Heart right ventricle (tissue), 16 donors: ENCODE data around the gene ADAMTS14. TPM values are rescaled to one million over a fixed set of nuclear protein-coding genes. Genes with fewer than 3 reads are reported as not detected.

ENCODE experiments used
- ATAC-seq, 8 donors: fragments of 200-7000 bp; cut with Tn5 transposase; one replicate each; pipeline ENCODE4 v1.9.1; 2020; ENCODE audit warnings: mild to moderate bottlenecking in 8 of 8, moderate library complexity in 8 of 8, moderate number of reproducible peaks in 1 of 8
- DNase-seq, 2 donors: peaks; one replicate each; pipeline ENCODE4 v3.0.0-alpha.2; 2020
- H3K27ac ChIP-seq, 10 donors: fragments of 200-600 bp; sonication (generic) in 2 of 10; one replicate each; pipeline versions ENCODE4 v1.5.0 to v1.8.0; 2020 to 2022; ENCODE audit warnings: mild to moderate bottlenecking in 3 of 10
- H3K27me3 ChIP-seq, 7 donors: fragments of 200-600 bp; one replicate each; pipeline ENCODE4 v1.8.0; 2021 to 2022; ENCODE audit warnings: mild to moderate bottlenecking in 2 of 7
- H3K36me3 ChIP-seq, 9 donors: fragments of 200-600 bp; sonication (generic) in 1 of 9; one replicate each; pipeline versions ENCODE4 v1.5.0 to v1.8.0; 2020 to 2022; ENCODE audit warnings: mild to moderate bottlenecking in 2 of 9
- H3K4me1 ChIP-seq, 9 donors: fragments of 200-600 bp; sonication (generic) in 1 of 9; one replicate each; pipeline versions ENCODE4 v1.5.0 to v1.8.0; 2020 to 2022; ENCODE audit warnings: mild to moderate bottlenecking in 4 of 9
- H3K4me3 ChIP-seq, 10 donors: fragments of 200-600 bp; sonication (generic) in 2 of 10; one replicate each; pipeline versions ENCODE4 v1.5.0 to v1.8.0; 2020 to 2022; ENCODE audit warnings: mild to moderate bottlenecking in 7 of 10, moderate library complexity in 2 of 10
- H3K9me3 ChIP-seq, 11 donors: fragments of 200-600 bp in 10 of 11; sonication (generic) in 2 of 11; one replicate each; pipeline versions ENCODE4 v1.5.0 to v1.8.0; 2013 to 2022; ENCODE audit warnings: mild to moderate bottlenecking in 2 of 11, control low read depth in 1 of 11, moderate library complexity in 1 of 11
- CTCF ChIP-seq, 9 donors: fragments of 200-600 bp; sonication (generic) in 2 of 9; IDR thresholded peaks; one replicate each; pipeline versions ENCODE4 v1.5.0 to v1.8.0; 2021 to 2022; ENCODE audit warnings: antibody characterized with exemption in 9 of 9, mild to moderate bottlenecking in 5 of 9, moderate library complexity in 1 of 9
- WGBS, 2 donors: extraction: QIAGEN DNeasy Blood & Tissue Kit; methylation state at CpG; one replicate each; pipeline ENCODE4 v1.1.7; 2013; ENCODE audit warnings: inconsistent platforms in 1 of 2; 5-methylcytosine and 5-hydroxymethylcytosine counted together
- intact Hi-C, 10 donors: fragments of 100-400 bp; cut with DNase I; formaldehyde crosslinking; loops; one replicate each; pipeline versions ENCODE4 v1.11.1 to v1.14.2; 2022
- polyA plus RNA-seq, 2 donors: library from polyadenylated mRNA; stranded (reverse); fragments of 200-250 nt; gene quantifications; one replicate each; pipeline ENCODE4 v1.2.3, GENCODE V29; 2013
- total RNA-seq, 10 donors: library from RNA; stranded (reverse); fragmentation: NEBNext Ultra II Directional in 3 of 10; extraction: Animal tissue kit (Norgen Biotek cat#: 25700) in 3 of 10; gene quantifications; one replicate each; pipeline versions ENCODE4 v1.2.1 to v1.2.4, GENCODE V29; 2021 to 2023
- donor health status: Arrhythmogenic right ventricular cardiomyopathy.
- donor health status: ischemic (EF 13 %, LVEDD 7.1; RV severe dilation, severe dysfunction).
- donor health status: healthy with polysubstance abuse.
- donor health status: DM: no; HTN: yes; CAD: no.
- donor health status: DM: no; HTN: no; CAD: no.
- donor health status: ischemic (EF 25% LVEDD 6.9; RV normal size, moderate dysfunction).
- donor health status: ischemic (EF 25% LVEDD 5.7; RV mildly dilated, moderate dysfunction).
- donor health status: healthy.
- donor health status: DM: yes; HTN: yes; CAD: no.
- donor health status: Ischemic cardiomyopathy.
- donor health status: ischemic (EF 35%, LVEDD 5.7; RV mildly dilated, moderate dysfunction).
- donor health status: nonischemic (EF 11% LVEDD 7.7; RV severe dilation, severe dysfunction).
- donor health status: DM: yes; HTN: yes; CAD: no.
- donor health status: PGD.
- donor health status: ischemic (EF 29% LVEDD 5.4; RV normal size, mild dysfunction).
- donor health status: nonischemic (EF 23%, LVEDD 6.1; RV moderate dilation, normal function).

The ADAMTS14 gene
- total and polyA plus RNA-seq, 12 donors = 0.08 to 1.4 (median 0.57) TPM

GRCh38 chr10:70673929-70674559 lies 1.7 kb downstream of the ADAMTS14 start:
- TF ChIP-seq CTCF (IDR thresholded peaks at IDR 0.05) = no peak
- H3K4me3 ChIP-seq = no peak overlapping the region
- no peaks in the 10 kb centered on the region for H3K9me3 ChIP-seq
- peaks cover 0 to 46% (median 31%) of the 10 kb centered on the region in 9 donors for H3K4me1 ChIP-seq
- intact Hi-C loops = loop anchor here in 5 of 10 donors (5.0 to 10.0 kb wide), 3 partner anchors 117 to 122 kb away; no protein-coding TSS in a partner anchor
- ATAC-seq (peak in 5 of 8 donors; percentile 6 to 32 (median 14)), DNase-seq (no peak)
- peak overlapping the region in 6 of 10 donors; percentile 36 to 79 (median 54) for H3K27ac ChIP-seq
- WGBS, 2 donors = 63 to 65% methylated on average over 11 of the region's 11 CpGs
- H3K36me3 ChIP-seq = no peaks in the 10 kb centered on the region
- H3K27me3 ChIP-seq = peaks cover 0 to 31% (median 3%) of the 10 kb centered on the region in 7 donors

- H3K36me3 ChIP-seq = no peaks in the 10 kb centered on the region
- ATAC-seq = peak in 4 of 8 donors; percentile 15 to 50 (median 26)
- peak overlapping the region in 4 of 10 donors; percentile 36 to 79 (median 65) for H3K27ac ChIP-seq
Measured at GRCh38 chr10:70674560-70675495, 2.5 kb downstream of the ADAMTS14 start.

GRCh38 chr10:70675496-70676161 lies 3.3 kb downstream of the ADAMTS14 start:
- intact Hi-C loops = loop anchor here in 4 of 10 donors (5.0 to 10.0 kb wide), 2 partner anchors 113 to 121 kb away; no protein-coding TSS in a partner anchor
- ATAC-seq = no peak
- H3K9me3 ChIP-seq = no peaks in the 10 kb centered on the region
- H3K4me1 ChIP-seq = peaks cover 0 to 46% (median 31%) of the 10 kb centered on the region in 9 donors
- H3K4me3 ChIP-seq = no peak overlapping the region
- DNase-seq = no peak
- TF ChIP-seq CTCF (IDR thresholded peaks at IDR 0.05) = no peak
- 63 to 65% methylated on average over 14 of the region's 14 CpGs for WGBS, 2 donors
- no peaks in the 10 kb centered on the region for H3K36me3 ChIP-seq
- no peak overlapping the region for H3K27ac ChIP-seq
- peaks cover 0 to 31% (median 0%) of the 10 kb centered on the region in 7 donors for H3K27me3 ChIP-seq

More at GRCh38 chr10:70674560-70675495, 2.5 kb downstream of the ADAMTS14 start:
- TF ChIP-seq CTCF (IDR thresholded peaks at IDR 0.05) = no peak
- DNase-seq = no peak
- no peak overlapping the region for H3K4me3 ChIP-seq
- 75 to 79% methylated on average over 24 of the region's 24 CpGs for WGBS, 2 donors
- H3K27me3 ChIP-seq = peaks cover 0 to 31% (median 3%) of the 10 kb centered on the region in 7 donors
- H3K4me1 ChIP-seq = peaks cover 0 to 46% (median 31%) of the 10 kb centered on the region in 9 donors
- intact Hi-C loops = loop anchor here in 6 of 10 donors (5.0 to 10.0 kb wide), 4 partner anchors 113 to 123 kb away; no protein-coding TSS in a partner anchor
- H3K9me3 ChIP-seq = no peaks in the 10 kb centered on the region
